H1 (cell line): ENCODE results near the gene BORCS6. TPM values are rescaled to one million over a fixed set of nuclear protein-coding genes. Genes with fewer than 3 reads are reported as not detected.
A peak's percentile ranks its signal among the peaks of the same experiment; 100 is the strongest.

ENCODE experiments used
- TEAD4 ChIP-seq: IDR thresholded peaks from 2 replicates; pipeline ENCODE4 v1.6.1; 2012; ENCODE audit warnings: low read depth, low read length, inconsistent platforms, mixed read lengths
- polyA plus RNA-seq, 7 experiments: library from polyadenylated mRNA; depleted of rRNA in 3 of 7; stranded (reverse) in 5 of 7; unstranded in 2 of 7; fragments of >200 nt in 5 of 7; fragments of 200-250 nt in 2 of 7; gene quantifications; 1 replicate in 5 of 7; 2 replicates in 1 of 7; 4 replicates in 1 of 7; pipeline versions ENCODE4 v1.2.1 to v1.2.3, GENCODE V29; 2011 to 2013; ENCODE audit warnings: missing spikeins in 2 of 7, mixed read lengths in 2 of 7
- total RNA-seq: library from RNA; stranded (reverse); fragmentation: NEBNext Ultra II Directional; extraction: Animal tissue kit (Norgen Biotek cat#: 25700); gene quantifications from 2 replicates; pipeline ENCODE4 v1.2.1, GENCODE V29; 2021
- TF ChIP-seq, protein P1 (sequence below): IDR thresholded peaks from 2 replicates; pipeline ENCODE4 v1.6.1; 2011; ENCODE audit warnings: low read length, improper control_type of control experiment

The BORCS6 gene
- total and polyA plus RNA-seq, 2 of the 8 experiments (the other 6 are each of a cell fraction or from before 2014, with no cell fraction given): 3.3 to 3.6 TPM

DNA sequence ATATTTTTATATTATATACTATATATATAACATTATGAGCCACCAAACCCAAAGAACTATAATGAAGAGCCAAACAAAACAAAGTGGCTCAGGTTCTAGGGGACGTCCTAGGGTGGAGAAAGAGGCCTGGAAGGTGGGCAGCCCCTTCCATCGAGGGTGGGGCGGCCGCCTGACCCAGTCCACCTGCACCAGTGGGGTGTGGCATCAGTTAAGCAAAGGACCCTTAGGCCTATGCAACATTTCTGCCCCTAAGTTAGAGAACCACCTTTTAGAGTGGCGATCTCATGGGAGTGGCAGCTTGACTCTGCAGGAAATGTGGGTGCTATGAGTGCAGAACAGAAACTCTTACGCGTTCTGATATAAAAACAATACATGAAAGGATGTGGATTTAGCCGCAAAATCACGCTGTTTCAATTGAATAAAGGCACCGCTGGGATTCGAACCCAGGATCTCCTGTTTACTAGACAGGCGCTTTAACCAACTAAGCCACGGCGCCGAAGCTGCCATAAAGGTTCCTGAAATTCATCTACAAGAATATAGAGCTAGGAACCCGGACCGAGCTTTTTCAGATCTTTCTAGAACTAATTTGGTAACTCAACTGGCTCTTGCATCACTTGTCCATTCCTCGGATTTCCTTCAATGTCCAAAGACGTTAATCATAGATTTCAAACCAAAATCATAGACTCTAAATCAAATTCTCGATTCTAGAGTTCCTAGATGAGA lies 36.0 kb upstream of the BORCS6 start (continued):
- TF ChIP-seq, protein P1, sequence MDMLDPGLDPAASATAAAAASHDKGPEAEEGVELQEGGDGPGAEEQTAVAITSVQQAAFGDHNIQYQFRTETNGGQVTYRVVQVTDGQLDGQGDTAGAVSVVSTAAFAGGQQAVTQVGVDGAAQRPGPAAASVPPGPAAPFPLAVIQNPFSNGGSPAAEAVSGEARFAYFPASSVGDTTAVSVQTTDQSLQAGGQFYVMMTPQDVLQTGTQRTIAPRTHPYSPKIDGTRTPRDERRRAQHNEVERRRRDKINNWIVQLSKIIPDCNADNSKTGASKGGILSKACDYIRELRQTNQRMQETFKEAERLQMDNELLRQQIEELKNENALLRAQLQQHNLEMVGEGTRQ: no peak
- 0 out of 2 replicates have a peak, but pooled peaks have one; percentile 28 for TF ChIP-seq TEAD4
